Mesothelial cell of epicardium (in vitro differentiated cells): ENCODE measurements around the gene CIBAR2. TPM values are rescaled to one million over a fixed set of nuclear protein-coding genes. Genes with fewer than 3 reads are reported as not detected.
A peak's percentile ranks its signal among the peaks of the same experiment; 100 is the strongest.

Experiments used
- DNase-seq, 2 experiments: peaks; one replicate each; pipeline ENCODE4 v3.0.0; 2021; ENCODE audit warnings: low spot score in 2 of 2; ENCODE audit not compliant: unreplicated experiment in 2 of 2
- H3K27ac Mint-ChIP-seq: 2 replicates; pipeline ENCODE4 v1.8.0; 2021; ENCODE audit warnings: mixed read lengths
- H3K27me3 Mint-ChIP-seq: 2 replicates; pipeline ENCODE4 v1.8.0; 2021; ENCODE audit warnings: low read depth, mixed read lengths
- H3K36me3 Mint-ChIP-seq: 2 replicates; pipeline ENCODE4 v1.8.0; 2021; ENCODE audit warnings: mixed read lengths
- H3K4me1 Mint-ChIP-seq: 2 replicates; pipeline ENCODE4 v1.8.0; 2021; ENCODE audit warnings: mixed read lengths
- H3K4me3 Mint-ChIP-seq: 2 replicates; pipeline ENCODE4 v1.8.0; 2021; ENCODE audit warnings: mild to moderate bottlenecking, moderate library complexity, mixed read lengths
- H3K9me3 Mint-ChIP-seq: 2 replicates; pipeline ENCODE4 v1.8.0; 2021; ENCODE audit warnings: mixed read lengths
- CTCF ChIP-seq: fragments of 200-600 bp; sonication (generic); IDR thresholded peaks from one replicate; pipeline ENCODE4 v1.5.0; 2021; ENCODE audit warnings: antibody characterized with exemption; ENCODE audit not compliant: unreplicated experiment
- total RNA-seq: library from RNA; stranded (reverse); gene quantifications from 3 replicates; pipeline ENCODE4 v1.2.1, GENCODE V29; 2021

CIBAR2 gene
- total RNA-seq, 1 donor from 2014 or later, result not detected

- no peak for DNase-seq
- H3K9me3 Mint-ChIP-seq, result no peaks in the 10 kb centered on the region
- H3K4me1 Mint-ChIP-seq, result peaks cover 23% of the 10 kb centered on the region
- no peak for TF ChIP-seq CTCF
- H3K4me3 Mint-ChIP-seq, result no peak overlapping the region
- no peaks in the 10 kb centered on the region for H3K36me3 Mint-ChIP-seq
- peaks cover 2% of the 10 kb centered on the region for H3K27me3 Mint-ChIP-seq
- H3K27ac Mint-ChIP-seq, result no peak overlapping the region
Observed at GRCh38 chr16:85138825-85139627, 26.8 kb upstream of the CIBAR2 start.

DNA sequence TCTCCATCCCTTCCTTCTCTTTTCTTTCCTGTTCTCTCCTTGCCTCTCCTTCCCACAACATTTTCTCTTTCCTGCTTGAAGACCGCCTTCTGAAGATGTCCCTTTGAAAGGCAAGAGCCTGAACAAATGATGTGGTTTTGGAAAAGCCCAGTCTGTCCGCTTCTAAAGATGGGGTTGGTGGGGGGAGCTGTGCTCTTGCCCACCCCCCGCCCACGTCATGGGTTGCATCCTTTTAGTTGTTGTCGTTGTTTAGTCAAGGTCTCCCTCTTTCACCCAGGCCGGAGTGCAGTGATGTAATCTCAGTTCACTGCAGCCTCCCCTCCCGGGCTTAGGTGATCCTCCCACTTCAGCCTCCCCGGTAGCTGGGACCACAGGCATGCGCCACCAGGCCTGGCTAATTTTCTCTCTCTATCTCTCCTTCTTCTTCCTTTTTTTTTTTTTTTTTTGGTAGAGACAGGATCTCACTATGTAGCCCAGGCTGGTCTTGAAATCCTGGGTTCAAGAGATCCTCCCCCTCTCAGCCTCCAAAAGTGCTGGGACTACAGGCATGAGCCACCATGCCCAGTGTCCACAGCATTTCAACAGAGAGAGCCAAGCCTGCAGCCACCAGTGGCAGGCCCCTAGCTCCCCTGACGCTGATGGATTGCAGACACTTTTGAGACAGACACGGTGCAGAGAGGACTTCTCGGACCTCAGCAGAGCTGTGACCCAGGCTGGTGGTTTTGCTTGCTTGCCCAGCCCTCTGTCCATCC is 26.0 kb upstream of the CIBAR2 start:
- H3K36me3 Mint-ChIP-seq, result no peaks in the 10 kb centered on the region
- peak overlapping the region; percentile 24 for H3K4me3 Mint-ChIP-seq
- no peak for DNase-seq
- peaks cover 20% of the 10 kb centered on the region for H3K4me1 Mint-ChIP-seq
- H3K9me3 Mint-ChIP-seq, result no peaks in the 10 kb centered on the region
- no peak for TF ChIP-seq CTCF
- H3K27ac Mint-ChIP-seq, result peak overlapping the region; percentile 25
- peaks cover 2% of the 10 kb centered on the region for H3K27me3 Mint-ChIP-seq

GRCh38 chr16:85137323-85138072 is 25.2 kb upstream of the CIBAR2 start:
- Mint-ChIP-seq H3K36me3 (no peaks in the 10 kb centered on the region), H3K9me3 (no peaks in the 10 kb centered on the region), H3K4me1 (peaks cover 20% of the 10 kb centered on the region), H3K27ac (peak overlapping the region; percentile 25), H3K27me3 (peaks cover 2% of the 10 kb centered on the region), H3K4me3 (peak overlapping the region; percentile 24)
- TF ChIP-seq CTCF, result no peak
- peak in 1 of 2 experiments; percentile 66 for DNase-seq

- no peaks in the 10 kb centered on the region for H3K9me3 Mint-ChIP-seq
- H3K27me3 Mint-ChIP-seq, result peaks cover 2% of the 10 kb centered on the region
- TF ChIP-seq CTCF, result no peak
- peak overlapping the region; percentile 74 for H3K27ac Mint-ChIP-seq
- no peak for DNase-seq
- peaks cover 20% of the 10 kb centered on the region for H3K4me1 Mint-ChIP-seq
- no peak overlapping the region for H3K4me3 Mint-ChIP-seq
- no peaks in the 10 kb centered on the region for H3K36me3 Mint-ChIP-seq
Observed at GRCh38 chr16:85136702-85137322, 24.5 kb upstream of the CIBAR2 start.

DNA sequence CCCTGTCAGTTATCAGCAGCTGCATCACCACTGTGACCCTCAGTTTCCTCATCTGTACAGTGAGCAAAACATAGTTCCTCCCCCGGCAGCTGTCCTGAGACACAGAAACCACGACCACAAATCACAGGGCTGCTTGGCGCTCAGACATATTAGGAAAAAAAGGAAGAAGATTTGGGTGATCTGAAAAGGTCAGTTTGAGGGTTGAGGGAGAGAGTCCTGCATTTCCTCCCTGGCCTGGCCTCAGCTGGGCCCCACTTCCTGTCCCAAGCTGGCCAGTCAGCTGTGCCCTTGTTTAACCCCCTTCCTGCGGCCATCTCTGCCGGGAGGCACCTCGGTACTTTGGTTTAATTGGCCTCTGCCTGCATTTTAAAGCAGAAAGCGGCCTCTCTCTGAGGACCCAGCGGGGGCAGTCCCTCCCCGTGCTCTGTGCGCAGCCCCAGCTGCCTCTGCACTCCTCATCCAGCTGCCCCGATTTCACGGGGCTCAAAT is 24.0 kb upstream of the CIBAR2 start:
- no peak for DNase-seq
- no peak overlapping the region for H3K27ac Mint-ChIP-seq
- no peak for TF ChIP-seq CTCF

More for the DNA sequence above, 24.0 kb upstream of the CIBAR2 start:
- Mint-ChIP-seq H3K4me3 (no peak overlapping the region), H3K9me3 (no peaks in the 10 kb centered on the region), H3K4me1 (peaks cover 20% of the 10 kb centered on the region), H3K36me3 (no peaks in the 10 kb centered on the region), H3K27me3 (peaks cover 2% of the 10 kb centered on the region)
